Retina (tissue), 1 donor: Measurements from ENCODE around the gene TLE5.
"Not testable (repeated sequence)": the region's sequence is repeated elsewhere in the genome, so short reads cannot be mapped to it uniquely, and the experiment has no call there.

Source experiments
- DNase-seq: peaks from one replicate; pipeline ENCODE4 v3.0.0-alpha.2; 2016

Gene TLE5

GRCh38 chr19:3096267-3096901 lies 34.1 kb upstream of the TLE5 start:
- DNase-seq, result no peak

DNA sequence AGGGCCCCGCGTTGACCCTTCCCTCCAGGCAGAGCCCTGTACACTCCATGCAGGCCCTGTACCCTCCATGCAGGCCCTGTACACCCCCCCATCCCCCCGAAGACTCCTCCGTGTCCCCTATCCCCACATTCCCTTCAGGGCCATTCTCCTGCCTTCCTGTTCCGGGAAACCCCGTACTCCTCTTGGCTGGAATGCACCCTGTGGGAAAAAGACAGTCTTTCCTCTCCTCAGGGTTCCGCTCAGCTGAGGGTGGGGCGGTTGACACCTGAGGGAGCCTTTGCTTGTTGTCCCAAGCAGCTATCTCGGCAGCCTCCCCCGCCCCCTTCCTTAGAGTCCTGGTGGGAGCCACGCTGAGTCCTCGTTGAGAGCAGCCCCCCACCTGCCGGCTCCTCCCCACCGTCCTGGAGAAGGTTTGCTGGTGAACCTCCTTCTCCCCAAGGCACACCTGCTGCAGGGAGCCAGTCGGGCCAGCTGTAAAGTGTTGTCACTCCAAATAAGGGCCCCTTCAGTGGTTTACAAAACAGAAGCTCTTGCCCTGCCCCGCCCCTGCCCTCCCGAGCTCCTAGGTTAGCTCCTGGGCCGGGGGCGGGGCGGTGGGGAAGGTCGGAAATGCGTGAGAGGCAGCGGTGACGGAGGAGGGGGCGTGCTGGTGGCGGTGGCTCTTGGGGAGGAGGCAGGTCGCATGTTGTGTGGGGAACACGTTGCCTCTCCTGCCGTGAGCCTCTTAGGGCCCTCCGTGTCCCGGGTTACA lies 33.3 kb upstream of the TLE5 start:
- DNase-seq, result no peak

DNA sequence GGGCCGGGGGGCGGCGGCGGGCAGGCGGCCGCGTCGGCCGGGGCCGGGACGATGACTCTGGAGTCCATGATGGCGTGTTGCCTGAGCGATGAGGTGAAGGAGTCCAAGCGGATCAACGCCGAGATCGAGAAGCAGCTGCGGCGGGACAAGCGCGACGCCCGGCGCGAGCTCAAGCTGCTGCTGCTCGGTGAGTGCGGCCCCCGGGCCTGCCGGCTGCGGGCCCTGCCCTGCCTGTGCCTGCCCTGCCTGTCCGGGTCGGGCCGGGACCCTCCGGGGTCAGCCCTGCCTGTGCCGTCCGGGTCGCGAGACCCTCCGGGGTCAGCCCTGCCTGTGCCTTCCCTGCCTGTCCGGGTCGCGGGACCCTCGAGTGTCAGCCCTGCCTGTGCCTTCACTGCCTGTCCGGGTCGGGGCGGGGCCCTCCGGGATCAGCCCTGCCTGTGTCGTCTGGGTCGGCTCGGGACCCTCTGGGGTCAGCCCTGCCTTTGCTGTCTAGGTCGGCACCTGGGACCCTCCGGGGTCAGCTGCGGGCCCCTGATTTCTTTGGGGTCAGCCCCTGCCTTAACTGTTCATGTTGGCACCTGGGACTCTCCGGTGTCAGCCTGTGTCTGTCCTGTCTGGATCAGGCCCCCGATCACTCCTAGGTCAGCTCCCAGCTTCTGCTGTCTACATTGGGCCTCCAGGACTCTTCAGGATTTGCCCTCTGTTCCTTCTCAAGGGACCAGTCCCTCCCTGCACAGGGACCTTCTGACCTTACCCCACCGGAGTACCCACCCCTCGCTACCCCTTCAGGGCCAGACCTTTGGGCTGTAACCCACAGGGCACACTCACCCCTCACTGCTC lies 32.5 kb upstream of the TLE5 start:
- no peak for DNase-seq

- not testable (repeated sequence) for DNase-seq
Observed at GRCh38 chr19:3089299-3089855, 27.1 kb upstream of the TLE5 start.

- DNase-seq, result no peak
Observed at GRCh38 chr19:3087769-3088168, 25.5 kb upstream of the TLE5 start.

DNA sequence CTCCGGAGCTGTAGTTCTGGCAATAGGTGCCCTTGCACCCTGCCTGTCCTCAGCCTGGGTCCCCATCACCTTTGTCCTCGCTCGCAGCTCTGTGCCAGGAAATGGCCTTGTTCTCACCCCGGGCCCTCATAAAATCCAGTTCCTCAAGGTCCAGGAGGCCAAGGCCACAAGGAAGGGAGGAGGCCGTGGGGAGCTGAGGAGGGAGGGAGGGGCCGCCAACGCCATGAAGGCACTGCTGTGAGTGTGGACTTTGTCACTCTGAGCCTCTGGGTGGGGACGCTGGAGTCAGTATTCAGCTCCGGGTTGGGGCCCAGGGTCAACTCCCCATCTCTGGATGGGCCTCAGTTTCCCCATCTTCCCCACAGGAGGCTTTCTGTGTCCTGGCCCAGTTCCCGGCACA lies 22.6 kb upstream of the TLE5 start:
- DNase-seq, result no peak

DNA sequence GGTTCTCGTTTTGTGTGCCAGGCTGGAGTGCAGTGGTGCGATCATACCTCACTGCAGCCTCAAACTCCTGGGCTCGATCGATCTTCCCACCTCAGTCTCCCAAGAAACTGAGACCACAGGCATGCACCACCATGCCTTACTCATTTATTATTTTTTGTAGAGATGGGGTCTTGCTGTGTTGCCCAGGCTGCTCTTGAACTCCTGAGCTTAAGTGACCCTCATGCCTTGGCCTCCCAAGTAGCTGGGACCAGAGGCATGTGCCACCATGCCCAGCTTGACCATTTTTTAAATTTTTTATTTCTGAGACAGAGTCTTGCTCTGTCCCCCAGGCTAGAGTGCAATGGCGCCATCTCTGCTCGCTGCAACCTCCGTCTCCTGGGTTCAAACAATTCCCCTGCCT lies 21.7 kb upstream of the TLE5 start:
- DNase-seq, result no peak

DNA sequence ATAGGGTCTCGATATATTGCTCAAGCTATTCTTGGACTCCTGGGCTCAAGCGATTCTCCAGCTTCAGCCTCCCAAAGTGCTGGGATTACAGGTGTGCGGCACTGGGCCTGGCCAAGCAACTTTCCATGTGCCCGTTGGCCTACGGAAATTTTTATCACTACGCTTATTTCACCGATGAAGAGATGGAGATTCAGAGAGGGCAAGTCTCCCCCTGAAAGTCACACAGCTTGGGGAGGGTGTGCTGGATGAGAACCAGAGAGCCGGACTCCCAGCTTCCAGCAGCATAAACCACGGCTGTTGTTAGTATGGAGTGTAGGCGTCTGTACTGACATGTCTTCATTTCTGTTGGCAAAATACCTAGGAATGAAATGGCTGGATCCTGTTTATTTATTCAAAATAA lies 20.0 kb upstream of the TLE5 start:
- no peak for DNase-seq

- no peak for DNase-seq
Observed at GRCh38 chr19:3080286-3080685, 18.0 kb upstream of the TLE5 start.

DNA sequence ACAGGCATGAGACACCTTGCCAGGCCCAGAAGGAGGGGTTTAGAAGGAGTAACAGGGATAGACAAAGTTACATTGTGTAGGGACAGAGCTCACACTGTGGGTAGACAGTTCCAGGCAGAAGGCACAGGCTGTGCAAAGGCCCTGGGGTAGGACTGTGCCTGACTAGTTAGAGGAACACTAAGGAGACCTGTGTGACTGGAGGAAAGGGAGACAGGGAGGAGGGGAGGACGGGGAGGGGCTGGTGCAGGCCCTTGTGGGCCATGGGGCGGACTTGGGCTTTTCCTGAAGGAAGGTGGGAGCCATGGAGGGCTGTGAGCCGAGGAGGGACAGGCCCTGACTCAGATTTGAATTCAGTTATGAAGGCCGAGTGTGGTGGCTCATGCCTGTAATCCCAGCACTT lies 17.3 kb upstream of the TLE5 start:
- DNase-seq, result no peak

DNA sequence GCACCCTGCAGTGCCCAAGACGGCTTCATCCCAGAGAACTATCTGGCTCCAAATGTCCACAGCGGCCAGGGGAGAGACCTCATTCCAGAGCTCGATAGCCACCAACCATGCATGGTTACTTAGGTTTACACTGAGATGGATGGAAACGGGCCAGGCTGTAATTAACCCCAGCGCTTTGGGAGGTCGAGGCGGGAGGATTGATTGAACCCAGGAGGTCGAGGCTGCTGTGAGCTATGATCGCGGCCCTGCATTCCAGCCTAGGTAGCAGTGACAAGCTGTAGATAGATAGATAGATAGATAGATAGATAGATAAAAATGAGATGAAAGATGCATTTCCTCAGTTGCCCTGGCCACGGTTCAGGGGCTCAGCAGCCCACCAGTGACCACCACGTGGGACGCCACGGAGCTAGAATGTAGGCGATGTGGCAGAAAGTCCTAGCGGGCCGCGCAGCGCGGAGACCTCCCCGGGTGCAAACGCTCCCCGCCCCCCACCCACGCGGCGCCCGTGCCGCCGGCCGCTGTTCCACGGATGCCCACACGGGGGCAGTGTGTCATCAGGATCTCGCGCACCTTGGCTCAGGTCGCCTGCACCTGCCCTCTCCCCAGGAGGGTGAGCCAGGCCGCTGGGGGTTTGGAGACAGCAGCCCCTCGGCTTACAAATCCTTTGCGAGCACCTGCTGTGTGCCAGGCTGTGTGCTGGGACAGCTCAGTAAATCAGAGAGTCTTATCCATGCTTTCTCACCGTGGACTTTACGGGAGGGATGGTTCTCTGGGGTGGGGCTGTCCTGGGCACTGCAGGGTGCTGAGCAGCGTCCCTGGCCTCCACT lies 13.5 kb upstream of the TLE5 start:
- DNase-seq, result peak; percentile 89

DNA sequence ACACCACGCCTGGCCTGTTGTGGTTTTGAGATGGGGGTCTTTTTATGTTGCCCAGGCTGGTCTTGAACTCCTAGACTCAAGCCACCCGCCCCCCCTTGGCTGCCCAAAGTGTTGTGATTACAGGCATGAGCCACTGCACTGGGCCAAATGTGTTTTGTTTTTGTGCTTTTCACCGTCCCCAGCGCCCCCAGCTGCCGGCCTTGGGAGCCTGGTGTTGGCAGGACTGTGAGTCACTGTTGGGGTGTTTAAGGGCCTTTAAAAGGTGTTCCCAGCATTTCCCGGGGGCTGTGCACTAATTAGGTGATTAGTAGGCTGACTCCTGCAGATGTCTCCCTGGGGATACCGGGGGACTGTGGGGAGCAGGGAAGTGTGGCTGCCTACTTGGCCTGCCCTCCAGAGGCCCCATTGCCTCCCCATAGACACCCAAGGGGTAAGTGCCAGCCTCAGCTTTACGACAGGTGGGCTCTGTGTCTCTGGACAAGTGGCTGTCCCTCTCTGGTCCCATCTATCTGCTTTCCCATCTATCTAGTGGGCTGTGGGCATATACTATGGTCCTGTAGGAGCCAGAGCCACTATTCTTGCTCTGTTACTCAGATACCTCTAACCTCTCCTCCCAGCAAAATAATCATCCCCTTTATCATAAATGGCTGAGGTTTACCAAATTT lies 11.8 kb upstream of the TLE5 start:
- DNase-seq, result no peak

- no peak for DNase-seq
Observed at GRCh38 chr19:3073159-3073563, 10.9 kb upstream of the TLE5 start.

DNA sequence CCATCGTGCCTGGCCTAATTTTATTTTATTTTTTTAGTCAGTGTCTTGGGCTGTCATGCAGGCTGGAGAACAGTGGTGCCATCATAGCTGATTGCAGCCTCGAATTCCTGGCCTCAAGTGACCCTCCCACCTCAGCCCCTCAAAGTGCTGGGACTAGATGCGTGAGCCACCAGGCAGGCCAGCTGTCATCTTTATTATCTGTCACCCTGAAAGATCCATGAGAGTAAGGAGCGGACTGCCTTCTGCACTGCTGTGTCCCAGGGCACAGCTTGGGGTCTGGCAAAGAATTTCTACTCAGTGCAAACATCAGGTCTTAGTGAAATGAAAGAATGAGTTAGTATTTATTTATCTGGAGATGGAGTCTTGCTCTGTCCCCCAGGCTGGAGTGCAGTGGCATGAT lies 9.5 kb upstream of the TLE5 start:
- peak; percentile 73 for DNase-seq

DNA sequence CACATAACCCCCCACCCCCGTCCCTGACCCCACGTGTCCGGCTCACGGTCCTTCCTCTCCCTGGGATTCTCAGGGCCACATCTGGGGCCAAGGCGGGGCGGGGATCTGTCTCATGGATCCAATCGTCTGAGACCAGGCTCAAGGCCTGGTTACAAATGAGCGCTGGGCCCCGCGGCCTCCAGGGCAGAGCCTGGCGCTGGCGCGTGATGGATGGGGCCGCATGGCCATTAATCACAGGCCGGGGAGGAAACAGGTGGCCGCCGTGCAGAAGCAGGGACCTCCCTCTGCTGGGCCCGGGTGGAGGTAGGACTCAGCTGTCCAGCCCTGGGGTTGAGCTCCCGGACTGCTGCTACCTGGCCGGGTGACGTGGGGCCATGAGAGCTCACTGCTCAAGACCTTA lies 5.8 kb upstream of the TLE5 start:
- no peak for DNase-seq

GRCh38 chr19:3067563-3067962 lies 5.3 kb upstream of the TLE5 start:
- DNase-seq, result no peak

DNA sequence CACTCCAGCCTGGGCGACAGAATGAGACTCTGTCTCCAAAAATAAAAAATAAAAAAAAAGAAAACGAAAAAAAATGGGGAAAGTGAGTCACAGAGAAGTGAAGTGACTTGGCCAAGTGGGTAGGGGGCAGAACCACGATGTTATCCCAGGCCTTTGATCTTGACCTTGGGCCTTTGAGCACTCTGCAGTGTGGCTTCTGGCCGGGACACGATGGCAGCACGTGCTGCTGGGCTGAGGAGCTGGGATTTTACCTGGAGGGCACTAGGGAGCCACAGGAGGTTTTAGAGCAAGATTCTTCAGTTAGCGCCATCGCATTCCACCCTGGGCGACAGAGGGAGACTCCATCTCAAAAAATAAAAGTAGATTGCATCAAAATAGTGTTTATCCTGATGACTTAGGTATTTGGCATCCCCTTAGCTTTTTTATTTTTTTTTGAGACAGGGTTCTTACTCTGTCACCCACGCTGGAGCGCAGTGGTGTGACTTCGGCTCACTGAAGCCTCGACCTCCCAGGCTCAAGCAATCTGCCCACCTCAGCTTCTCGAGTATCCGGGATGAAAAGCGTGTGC lies 4.3 kb upstream of the TLE5 start:
- DNase-seq, result no peak

DNA sequence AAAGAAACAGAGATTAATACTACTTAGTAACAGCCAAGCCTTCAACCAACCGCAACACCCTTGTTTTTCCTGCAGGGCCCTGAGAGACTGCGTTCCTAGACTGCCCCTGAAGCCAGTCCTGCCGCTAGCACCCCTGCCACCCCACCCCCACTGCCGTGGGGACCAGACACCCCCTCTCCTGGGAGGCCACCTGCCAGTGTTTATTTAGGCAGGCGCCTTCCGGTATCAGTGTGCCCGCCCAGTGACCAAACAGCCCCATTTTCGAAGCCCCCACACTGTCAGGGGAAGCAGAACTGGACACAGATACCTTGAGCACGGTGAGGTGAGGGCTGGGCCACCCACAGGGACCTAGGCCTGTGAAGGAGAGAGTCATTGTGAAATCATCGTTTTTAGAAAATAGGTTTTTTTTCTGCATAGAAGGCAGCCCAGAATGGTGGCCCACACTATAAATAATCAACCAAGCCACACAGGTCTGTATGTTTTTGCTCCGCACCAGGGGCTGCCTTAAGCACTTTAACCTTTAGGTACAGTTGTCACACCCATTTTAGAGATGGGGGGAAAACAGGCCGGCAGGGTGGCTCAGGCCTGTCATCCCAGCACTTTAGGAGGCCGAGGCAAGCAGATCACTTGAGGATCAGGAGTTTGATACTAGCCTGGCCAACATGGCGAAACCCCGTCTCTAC lies 3.5 kb upstream of the TLE5 start:
- no peak for DNase-seq

GRCh38 chr19:3064011-3064330 lies 1.7 kb upstream of the TLE5 start:
- no peak for DNase-seq

DNA sequence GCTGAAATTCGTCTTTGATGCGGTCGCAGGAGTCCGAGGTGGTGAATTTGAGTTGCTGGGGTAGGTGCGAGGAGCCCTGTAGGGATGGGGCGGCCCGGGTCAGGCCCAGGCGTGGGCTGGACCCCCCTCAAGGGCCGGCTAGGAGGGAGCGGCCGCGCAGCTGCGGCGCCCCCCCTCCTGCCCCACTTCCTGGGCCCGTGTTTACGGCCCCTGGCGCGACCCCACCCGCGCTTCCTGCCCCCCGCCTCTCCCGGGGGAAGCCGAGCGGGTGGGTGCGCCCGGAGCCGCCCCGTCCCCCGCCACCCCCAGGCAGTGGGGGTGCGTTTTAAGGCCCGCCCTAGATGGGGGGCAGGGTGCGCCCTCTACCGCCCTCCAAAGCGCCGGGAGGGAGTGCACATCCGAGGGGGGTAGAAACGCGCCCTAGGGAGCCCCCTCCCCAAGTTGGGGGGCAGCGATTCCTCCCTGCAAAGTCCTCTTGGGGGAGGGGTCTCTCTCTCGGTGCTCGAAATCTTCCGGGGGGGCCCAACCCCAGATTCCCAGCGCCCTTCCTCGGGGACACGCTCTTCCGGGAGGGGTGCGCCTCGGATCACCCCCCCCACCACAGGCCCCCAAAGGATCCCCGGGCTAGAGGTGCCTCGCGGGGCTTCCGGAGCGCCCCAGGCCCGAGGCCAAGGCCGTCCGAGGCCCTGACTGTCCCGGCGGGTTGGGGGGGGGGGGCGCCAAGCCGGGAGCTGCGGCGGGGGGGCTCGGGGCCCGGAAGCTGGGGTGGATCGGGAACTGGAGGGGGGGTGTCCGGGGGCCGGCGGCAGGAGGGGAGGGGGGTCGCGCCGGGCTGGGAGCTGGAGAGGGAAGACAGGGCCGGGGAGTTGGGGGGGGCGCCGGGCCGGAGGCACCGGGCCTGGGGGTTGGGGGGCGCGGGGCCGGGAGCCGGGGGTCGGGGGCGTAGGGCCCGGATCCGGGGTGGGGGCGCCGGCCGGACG lies 823 bp downstream of the TLE5 start:
- no peak for DNase-seq
